Stimulated activated CD8-positive, alpha-beta memory T cell treated with anti-CD3 and anti-CD28 coated beads, Interleukin-12 subunit alpha, Interleukin-12 subunit beta, amount 100 ng/mL, for 24 hours (primary cell): ENCODE measurements around the gene ATP2A3.
"Not testable (repeated sequence)": the region's sequence is repeated elsewhere in the genome, so short reads cannot be mapped to it uniquely, and the experiment has no call there.

ENCODE experiments used
- DNase-seq: peaks from one replicate; pipeline ENCODE4 v3.0.0-alpha.2; 2020; ENCODE audit errors: extremely low read depth

Gene ATP2A3

DNA sequence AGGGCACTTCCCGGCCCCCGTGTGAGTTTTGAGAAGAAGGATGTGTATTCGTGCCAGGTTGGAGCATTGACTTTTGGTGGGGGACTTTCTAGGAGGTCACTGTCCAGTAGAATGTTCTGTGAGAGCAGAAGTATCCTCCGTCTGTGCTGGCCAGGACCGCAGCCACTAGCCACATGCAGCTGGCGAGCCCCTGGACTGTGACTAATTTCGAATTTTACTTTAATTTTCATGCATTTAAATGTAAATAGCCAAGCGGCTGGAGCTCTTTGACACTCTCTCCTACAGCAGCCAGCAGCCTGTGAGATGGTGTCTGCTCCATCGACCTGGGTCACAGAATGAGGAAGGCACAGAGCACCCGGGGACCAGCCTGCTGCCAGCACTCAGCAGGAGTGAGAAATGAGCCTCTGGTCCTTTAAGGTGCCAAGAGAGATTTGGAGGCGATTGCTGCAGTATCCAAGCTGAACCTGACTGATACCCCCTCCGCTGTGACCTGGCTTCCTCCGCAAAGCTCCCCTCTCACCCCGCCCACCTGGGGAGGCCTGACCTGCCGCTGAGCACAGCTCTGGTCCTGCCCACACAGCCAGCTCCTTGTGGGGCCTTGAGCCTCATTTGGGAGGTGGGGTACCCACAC is 7.8 kb downstream of the ATP2A3 start:
- no peak for DNase-seq

DNA sequence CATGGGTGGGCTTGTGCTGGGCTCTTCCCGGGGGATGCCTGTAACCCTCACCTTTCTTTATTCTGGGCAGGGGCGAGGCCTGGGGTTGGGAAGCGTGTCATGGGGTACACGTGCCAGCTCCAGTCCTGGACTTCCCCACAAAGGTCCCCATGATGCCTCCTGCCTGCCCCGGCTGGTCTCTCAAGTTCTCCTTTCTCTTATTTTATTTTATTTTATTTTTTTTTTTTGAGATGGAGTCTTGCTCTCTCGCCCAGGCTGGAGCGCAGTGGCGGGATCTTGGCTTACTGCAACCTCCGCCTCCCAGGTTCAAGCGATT is 8.6 kb downstream of the ATP2A3 start:
- no peak for DNase-seq

DNA sequence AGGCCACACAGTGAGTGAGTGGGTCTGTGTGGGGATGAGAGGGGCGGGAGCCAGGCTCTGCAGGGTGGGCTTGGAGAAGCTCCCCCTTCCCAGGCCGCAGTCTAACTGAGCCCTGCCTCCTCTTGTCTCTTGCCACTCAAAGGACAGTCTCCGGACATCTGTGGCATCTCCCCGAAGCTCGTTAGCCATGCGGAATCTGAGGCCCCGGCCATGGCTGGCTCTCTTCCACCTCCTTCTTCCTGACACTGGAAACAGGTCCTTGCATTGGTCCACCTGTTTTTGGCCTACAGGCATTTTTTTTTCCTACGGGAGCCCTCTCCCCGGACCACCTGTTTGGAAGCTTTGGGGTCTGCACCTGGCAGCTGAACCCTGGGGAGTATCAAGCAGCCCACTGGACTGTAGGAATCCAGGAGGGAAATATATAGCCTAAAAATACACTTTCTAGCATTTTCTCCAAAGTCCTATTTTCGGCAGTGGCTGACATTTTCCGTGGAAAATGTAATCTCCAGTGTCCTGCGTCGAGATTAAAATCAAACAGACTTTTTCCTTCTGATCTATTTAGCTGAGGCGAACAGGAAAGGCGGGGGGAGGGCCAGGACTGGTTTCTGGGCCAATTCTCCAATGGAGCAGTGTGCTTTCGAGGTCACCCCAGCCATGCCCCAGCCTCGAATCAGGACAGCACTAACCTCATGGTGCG is 9.1 kb downstream of the ATP2A3 start:
- no peak for DNase-seq

GRCh38 chr17:3954086-3954485 is 10.2 kb downstream of the ATP2A3 start:
- DNase-seq, result no peak

DNA sequence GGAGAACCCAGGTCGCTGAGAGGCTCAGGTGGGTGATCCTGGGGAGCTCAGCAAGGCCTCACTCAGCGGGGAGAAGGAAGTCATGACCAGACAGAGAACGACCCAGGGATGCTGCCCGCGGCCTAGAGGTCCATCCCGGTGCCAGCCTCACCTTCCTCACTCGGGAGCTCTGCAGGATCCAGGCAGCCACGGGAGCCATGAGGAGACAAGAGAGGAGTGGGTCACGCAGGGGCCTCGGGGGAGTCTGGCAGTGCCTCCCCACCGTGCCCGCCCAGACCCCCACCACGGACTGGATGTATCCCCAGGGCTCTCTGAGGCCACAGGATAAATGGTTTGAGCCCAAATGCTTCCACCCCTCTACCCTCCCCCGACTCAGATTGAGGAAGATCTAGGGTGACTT is 10.7 kb downstream of the ATP2A3 start:
- DNase-seq, result no peak

DNA sequence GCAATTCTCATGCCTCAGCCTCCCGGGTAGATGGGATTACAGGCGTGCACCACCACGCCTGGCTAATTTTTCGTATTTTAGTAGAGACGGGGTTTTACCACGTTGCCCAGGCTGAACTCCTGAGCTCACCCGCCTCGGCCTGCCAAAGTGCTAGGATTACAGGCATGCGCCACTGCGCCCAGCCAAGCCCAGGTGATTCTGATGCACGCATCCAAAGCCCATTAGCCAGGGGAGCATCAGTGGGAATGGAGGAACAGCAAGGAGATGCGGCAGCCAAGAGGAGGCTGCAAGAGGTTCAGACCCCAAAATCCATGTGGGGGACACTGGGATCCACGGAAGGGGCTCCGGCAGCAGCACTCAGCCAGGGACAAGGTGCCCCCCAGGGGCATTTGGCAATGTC is 12.1 kb downstream of the ATP2A3 start:
- DNase-seq, result no peak

- DNase-seq, result no peak
These were observed 12.8 kb downstream of the ATP2A3 start for GRCh38 chr17:3951420-3951819.

DNA sequence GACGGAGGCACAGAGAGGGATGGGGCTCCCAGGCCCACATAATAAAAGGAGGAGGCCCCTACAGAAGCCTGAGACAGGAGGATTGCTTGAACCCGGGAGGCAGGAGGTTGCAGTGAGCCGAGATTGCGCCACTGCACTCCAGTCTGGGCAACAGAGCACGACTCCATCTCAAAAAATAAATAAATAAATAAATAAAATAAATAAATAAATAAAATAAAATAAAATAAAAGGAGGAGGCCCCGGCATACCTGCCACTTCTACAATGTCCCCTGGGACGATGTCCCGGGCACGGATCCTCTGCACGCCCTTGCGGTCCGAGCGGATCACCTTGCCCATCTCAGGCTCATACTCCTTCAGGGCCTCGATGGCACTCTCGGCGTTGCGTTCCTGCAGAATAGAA is 13.2 kb downstream of the ATP2A3 start:
- DNase-seq, result no peak

DNA sequence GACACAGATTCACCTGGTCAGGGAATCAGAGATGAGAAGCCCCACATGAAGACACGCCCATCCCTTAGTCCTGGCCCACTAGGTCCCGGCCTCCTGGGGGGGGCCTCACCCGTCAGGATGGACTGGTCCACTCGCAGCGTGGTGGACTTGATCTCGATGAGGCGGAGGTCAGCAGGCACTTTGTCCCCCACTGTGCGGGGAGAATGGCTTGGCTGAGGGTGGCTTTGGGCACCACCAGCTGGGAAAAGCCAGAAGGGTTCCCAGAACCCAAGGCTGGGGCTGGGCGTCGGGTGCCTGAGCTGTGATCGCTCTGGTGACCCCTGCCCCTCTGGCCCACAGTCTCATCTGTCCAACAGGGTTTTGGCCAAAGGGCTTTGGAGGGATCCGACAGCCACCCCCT is 13.7 kb downstream of the ATP2A3 start:
- no peak for DNase-seq

- no peak for DNase-seq
These were observed 14.8 kb downstream of the ATP2A3 start for GRCh38 chr17:3949418-3949817.

DNA sequence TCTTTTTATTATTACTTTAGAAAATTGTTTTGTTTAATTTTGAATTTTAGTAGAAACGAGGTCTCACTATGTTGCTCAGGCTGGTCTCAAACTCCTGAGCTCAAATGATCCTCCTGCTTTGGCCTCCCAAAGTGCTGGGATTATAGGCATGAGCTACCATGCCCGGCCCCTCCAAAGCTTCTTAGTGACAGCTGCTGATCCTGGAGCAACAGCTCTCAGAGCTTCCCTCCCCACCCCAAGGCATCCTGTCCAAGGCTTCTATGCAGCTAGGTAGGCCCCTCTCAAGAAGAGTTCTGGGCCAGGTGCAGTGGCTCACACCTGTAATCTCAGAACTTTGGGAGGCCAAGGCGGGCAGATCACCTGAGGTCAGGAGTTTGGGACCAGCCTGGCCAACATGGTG is 15.7 kb downstream of the ATP2A3 start:
- not testable (repeated sequence) for DNase-seq

DNA sequence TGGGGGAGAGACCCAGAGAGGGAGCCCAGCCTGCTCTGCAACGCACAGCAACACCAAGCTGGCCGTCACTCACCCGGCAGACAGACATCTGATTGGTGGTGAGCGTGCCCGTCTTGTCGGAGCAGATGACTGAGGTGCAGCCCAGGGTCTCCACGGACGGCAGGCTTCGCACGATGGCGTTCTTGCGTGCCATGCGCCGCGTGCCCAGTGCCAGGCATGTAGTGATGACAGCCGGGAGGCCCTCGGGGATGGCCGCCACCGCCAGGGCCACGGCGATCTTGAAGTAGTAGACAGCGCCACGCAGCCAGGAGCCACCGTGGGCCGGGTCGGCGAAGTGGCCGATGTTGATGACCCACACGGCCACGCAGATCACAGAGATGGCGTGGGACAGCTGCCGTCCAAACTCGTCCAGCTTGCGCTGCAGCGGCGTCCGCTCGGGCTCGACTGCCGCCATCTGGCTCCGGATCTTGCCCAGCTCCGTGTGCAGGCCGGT is 16.9 kb downstream of the ATP2A3 start:
- no peak for DNase-seq

DNA sequence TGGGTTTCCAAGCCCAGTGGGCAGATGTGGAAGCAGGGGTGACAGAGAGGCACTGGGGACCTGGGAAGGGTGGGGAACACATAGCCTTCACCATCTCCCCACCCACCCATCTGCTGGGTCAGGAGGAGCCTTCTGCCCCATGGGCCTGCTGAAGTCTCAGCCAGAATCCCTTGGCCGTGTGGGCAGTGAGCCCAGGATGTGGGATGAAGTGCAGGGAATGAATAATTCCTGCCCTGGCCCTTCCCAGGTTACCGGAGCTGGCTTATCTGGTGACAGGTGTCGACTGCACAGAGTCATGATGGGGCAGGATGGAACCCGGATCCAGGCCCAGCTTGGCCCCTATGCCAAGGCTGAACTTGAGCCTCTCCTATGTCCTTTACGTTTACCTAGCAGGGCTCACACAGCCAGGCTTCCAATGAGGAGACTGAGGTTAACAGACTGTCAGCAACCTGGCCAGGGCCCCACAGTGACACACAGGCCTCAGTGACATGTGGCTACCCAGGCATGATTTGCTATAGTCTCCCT is 17.5 kb downstream of the ATP2A3 start:
- no peak for DNase-seq

- no peak for DNase-seq
These were observed 19.5 kb downstream of the ATP2A3 start for GRCh38 chr17:3944485-3945388.

DNA sequence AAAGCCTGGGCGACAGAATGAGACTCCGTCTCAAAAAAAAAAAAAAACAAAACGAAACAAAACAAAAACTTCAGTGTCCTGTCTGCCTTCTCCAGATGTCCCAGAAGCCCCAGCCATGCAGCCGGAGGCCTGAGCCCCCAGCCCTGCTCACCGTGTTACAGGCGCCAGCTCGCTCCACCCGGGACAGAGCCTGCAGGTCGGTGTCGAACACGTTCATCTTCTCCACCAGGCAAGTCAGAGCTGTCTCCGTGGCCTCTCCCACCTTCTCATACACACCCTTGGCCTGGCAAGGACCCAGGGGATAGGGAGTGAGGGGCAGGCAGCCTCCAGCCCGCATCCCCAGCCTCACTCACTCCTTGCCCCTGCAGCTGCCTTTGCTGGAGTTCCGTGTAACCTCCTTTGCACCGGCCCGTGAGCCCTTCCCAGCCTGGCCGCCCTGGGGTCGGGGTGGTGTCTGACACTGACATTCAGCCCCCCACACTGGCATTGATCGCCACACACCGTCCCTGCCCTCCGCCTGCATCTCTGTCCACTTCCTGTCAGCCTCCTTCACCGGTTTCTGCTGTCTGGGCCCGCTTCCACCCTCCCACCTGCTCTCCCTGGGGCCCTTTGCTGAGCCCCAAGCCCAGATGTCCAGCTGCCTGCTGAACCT is 20.9 kb downstream of the ATP2A3 start:
- DNase-seq, result no peak

GRCh38 chr17:3940965-3941698 is 23.1 kb downstream of the ATP2A3 start:
- no peak for DNase-seq

DNA sequence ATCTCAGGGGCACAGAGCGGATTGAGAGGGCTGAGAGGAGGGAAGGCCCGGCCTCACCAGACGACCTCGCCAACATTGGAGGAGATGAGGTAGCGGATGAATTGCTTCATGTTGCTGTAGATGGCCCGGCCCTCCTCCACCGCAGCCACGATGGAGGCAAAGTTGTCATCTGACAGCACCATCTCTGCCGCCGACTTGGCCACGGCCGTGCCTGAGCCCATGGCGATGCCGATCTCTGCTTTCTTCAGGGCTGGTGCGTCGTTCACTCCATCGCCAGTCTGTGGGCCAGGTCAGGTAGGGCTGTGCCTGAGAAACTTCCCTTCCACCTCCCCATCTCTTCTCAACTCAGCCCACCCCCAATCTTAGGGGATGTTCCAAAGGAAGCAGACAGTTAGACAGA is 26.9 kb downstream of the ATP2A3 start:
- no peak for DNase-seq

GRCh38 chr17:3935825-3936355 is 28.3 kb downstream of the ATP2A3 start:
- no peak for DNase-seq

GRCh38 chr17:3935140-3935542 is 29.1 kb downstream of the ATP2A3 start:
- no peak for DNase-seq

GRCh38 chr17:3929764-3930163 is 34.5 kb downstream of the ATP2A3 start:
- no peak for DNase-seq

GRCh38 chr17:3929181-3929580 is 35.1 kb downstream of the ATP2A3 start:
- no peak for DNase-seq
